GM12878 (cell line): ENCODE measurements around the gene KCNS1. TPM values are rescaled to one million over a fixed set of nuclear protein-coding genes. Genes with fewer than 3 reads are reported as not detected.
A peak's percentile ranks its signal among the peaks of the same experiment; 100 is the strongest.

Experiments
- CEBPB ChIP-seq, 2 experiments: fragments of 150-350 bp in 1 of 2; IDR thresholded peaks; 2 replicates each; pipeline ENCODE4 v1.6.1; 2012 to 2014; ENCODE audit warnings: low read depth in 2 of 2, low read length in 2 of 2, borderline replicate concordance in 1 of 2, inconsistent platforms in 1 of 2
- CHD1 ChIP-seq: IDR thresholded peaks from 2 replicates; pipeline ENCODE4 v1.6.1; 2012; ENCODE audit warnings: low read depth, low read length, improper control_type of control experiment
- FOXM1 ChIP-seq: IDR thresholded peaks from 2 replicates; pipeline ENCODE4 v1.6.1; 2012; ENCODE audit warnings: low read depth, mild to moderate bottlenecking, inconsistent platforms, low read length, moderate library complexity
- HCFC1 ChIP-seq: fragments of 150-350 bp; IDR thresholded peaks from 2 replicates; pipeline ENCODE4 v1.6.1; 2014; ENCODE audit warnings: low read length
- IKZF2 ChIP-seq, 2 experiments: fragments of 450-650 bp; IDR thresholded peaks; 2 replicates each; pipeline ENCODE4 v1.6.1; 2017; ENCODE audit warnings: mild to moderate bottlenecking in 2 of 2, moderate library complexity in 2 of 2
- NFIC ChIP-seq: IDR thresholded peaks from 2 replicates; pipeline ENCODE4 v1.6.1; 2012; ENCODE audit warnings: low read depth, mild to moderate bottlenecking, inconsistent platforms, low read length, moderate library complexity
- NFYA ChIP-seq: IDR thresholded peaks from 2 replicates; pipeline ENCODE4 v1.6.1; 2011; ENCODE audit warnings: low read depth, mild to moderate bottlenecking, low read length, improper control_type of control experiment, borderline replicate concordance
- NRF1 ChIP-seq: conservative IDR thresholded peaks from 2 replicates; pipeline ENCODE4 v1.6.1; 2011; ENCODE audit warnings: mild to moderate bottlenecking, low read depth, low read length, improper control_type of control experiment
- PAX5 ChIP-seq: IDR thresholded peaks from 2 replicates; pipeline ENCODE4 v1.6.1; 2011; ENCODE audit warnings: low read depth, low read length, borderline replicate concordance
- RFX5 ChIP-seq: IDR thresholded peaks from 2 replicates; pipeline ENCODE4 v1.6.1; 2011; ENCODE audit warnings: low read depth, low read length, improper control_type of control experiment
- TCF12 ChIP-seq: IDR thresholded peaks from 2 replicates; pipeline ENCODE4 v1.6.1; 2011; ENCODE audit warnings: low read depth, mild to moderate bottlenecking, low read length
- ZNF384 ChIP-seq: IDR thresholded peaks from 2 replicates; pipeline ENCODE4 v1.6.1; 2012; ENCODE audit warnings: low read depth, mild to moderate bottlenecking, low read length, improper control_type of control experiment, borderline replicate concordance
- polyA plus RNA-seq, 11 experiments: library from polyadenylated mRNA; depleted of rRNA in 4 of 11; unstranded in 6 of 11; stranded (reverse) in 5 of 11; fragments of >200 nt; fragmentation: Nextera tagmentation in 4 of 11; fragmentation: Illumina TruSeq in 1 of 11; extraction: Ambion mirVana in 4 of 11; extraction: Trizol in 1 of 11; gene quantifications; 1 replicate in 1 of 11; 2 replicates in 10 of 11; pipeline versions ENCODE4 v1.2.1 to v1.2.3, GENCODE V29; 2011 to 2016; ENCODE audit warnings: inconsistent platforms in 2 of 11, missing spikeins in 2 of 11, low read depth in 1 of 11
- total RNA-seq, 4 experiments: library from RNA; depleted of rRNA in 3 of 4; stranded (reverse); fragments of >200 nt in 3 of 4; fragmentation: Illumina TruSeq in 1 of 4; extraction: Trizol in 1 of 4; gene quantifications; 2 replicates each; pipeline versions ENCODE4 v1.2.1 to v1.2.3, GENCODE V29; 2013 to 2021
- TF ChIP-seq, protein P1 (sequence below): IDR thresholded peaks from 2 replicates; pipeline ENCODE4 v1.6.1; 2012; ENCODE audit warnings: improper control_type of control experiment, low read depth, low read length; ENCODE audit not compliant: insufficient replicate concordance
- TF ChIP-seq, protein P2 (sequence below): IDR thresholded peaks from 2 replicates; pipeline ENCODE4 v1.6.1; 2012; ENCODE audit warnings: low read length, inconsistent platforms
- TF ChIP-seq, protein P3 (sequence below): fragments of 450-650 bp; IDR thresholded peaks from 2 replicates; pipeline ENCODE4 v1.6.1; 2016; ENCODE audit warnings: mild to moderate bottlenecking
- TF ChIP-seq, protein P4 (sequence below): fragments of 450-650 bp; IDR thresholded peaks from 2 replicates; pipeline ENCODE4 v1.6.1; 2016; ENCODE audit warnings: mild to moderate bottlenecking
- TF ChIP-seq, protein P5 (sequence below), 3 experiments: IDR thresholded peaks in 2 of 3; conservative IDR thresholded peaks in 1 of 3; 2 replicates each; pipeline ENCODE4 v1.5.1; 2011; ENCODE audit warnings: low read depth in 3 of 3, low read length in 3 of 3, mild to moderate bottlenecking in 3 of 3, control low read depth in 2 of 3, moderate library complexity in 2 of 3, inconsistent platforms in 1 of 3, mixed read lengths in 1 of 3; ENCODE audit not compliant: control insufficient read depth in 2 of 3, insufficient read depth in 1 of 3; ENCODE audit errors: extremely low read depth in 1 of 3

KCNS1 gene
- total and polyA plus RNA-seq, 10 of the 15 experiments (the other 5 are each of a cell fraction or from before 2014, with no cell fraction given): not detected

DNA sequence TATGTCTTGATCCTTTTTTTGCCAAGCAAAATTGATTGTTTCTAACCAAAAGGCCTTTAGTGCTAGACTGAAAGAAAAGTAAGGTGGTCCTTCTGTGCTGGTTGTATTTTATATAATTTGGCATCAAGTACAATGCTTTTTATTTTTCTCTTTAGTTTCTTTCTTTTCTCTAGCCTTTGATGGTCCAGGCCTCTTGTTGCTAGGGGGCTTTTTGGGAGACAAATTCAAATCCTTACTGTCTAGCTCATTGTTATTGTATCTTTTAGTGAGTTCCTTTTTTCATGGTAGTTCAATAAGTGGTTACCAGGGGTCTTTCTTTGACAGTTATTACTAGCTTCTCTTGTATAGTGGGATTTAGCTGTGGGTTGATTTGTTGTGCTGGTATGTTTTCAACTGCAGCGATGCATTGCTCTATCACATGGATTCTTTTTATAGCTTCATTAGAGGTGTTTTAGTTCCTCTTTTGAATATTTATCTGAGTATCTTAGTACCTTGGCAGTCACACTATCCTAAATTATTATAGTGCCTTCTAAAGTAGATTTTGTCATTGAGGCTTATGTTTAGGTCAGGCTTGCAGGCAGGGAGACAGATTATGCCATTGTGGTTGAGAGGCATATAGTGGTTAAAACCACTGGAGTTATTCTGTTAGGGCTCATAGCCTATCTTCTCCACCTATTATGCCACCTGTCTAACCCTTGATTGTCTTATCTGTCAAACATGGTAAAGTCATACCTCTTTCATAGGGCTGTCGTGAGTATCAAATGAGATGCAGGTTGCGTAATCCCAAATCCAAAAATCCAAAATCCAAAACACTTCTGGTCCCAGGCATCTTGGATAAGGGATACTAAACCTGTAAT is 49.5 kb downstream of the KCNS1 start (continued):
- TF ChIP-seq, protein P1, sequence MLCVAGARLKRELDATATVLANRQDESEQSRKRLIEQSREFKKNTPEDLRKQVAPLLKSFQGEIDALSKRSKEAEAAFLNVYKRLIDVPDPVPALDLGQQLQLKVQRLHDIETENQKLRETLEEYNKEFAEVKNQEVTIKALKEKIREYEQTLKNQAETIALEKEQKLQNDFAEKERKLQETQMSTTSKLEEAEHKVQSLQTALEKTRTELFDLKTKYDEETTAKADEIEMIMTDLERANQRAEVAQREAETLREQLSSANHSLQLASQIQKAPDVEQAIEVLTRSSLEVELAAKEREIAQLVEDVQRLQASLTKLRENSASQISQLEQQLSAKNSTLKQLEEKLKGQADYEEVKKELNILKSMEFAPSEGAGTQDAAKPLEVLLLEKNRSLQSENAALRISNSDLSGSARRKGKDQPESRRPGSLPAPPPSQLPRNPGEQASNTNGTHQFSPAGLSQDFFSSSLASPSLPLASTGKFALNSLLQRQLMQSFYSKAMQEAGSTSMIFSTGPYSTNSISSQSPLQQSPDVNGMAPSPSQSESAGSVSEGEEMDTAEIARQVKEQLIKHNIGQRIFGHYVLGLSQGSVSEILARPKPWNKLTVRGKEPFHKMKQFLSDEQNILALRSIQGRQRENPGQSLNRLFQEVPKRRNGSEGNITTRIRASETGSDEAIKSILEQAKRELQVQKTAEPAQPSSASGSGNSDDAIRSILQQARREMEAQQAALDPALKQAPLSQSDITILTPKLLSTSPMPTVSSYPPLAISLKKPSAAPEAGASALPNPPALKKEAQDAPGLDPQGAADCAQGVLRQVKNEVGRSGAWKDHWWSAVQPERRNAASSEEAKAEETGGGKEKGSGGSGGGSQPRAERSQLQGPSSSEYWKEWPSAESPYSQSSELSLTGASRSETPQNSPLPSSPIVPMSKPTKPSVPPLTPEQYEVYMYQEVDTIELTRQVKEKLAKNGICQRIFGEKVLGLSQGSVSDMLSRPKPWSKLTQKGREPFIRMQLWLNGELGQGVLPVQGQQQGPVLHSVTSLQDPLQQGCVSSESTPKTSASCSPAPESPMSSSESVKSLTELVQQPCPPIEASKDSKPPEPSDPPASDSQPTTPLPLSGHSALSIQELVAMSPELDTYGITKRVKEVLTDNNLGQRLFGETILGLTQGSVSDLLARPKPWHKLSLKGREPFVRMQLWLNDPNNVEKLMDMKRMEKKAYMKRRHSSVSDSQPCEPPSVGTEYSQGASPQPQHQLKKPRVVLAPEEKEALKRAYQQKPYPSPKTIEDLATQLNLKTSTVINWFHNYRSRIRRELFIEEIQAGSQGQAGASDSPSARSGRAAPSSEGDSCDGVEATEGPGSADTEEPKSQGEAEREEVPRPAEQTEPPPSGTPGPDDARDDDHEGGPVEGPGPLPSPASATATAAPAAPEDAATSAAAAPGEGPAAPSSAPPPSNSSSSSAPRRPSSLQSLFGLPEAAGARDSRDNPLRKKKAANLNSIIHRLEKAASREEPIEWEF: peak; percentile 78
- TF ChIP-seq NFIC (peak; percentile 51; the same call in 1 of the 2 replicates), FOXM1 (no peak), CEBPB (IDR thresholded peaks at IDR 0.05; ENCODE audit: borderline replicate concordance in 1 of 2, low read depth in 2 of 2, low read length in 2 of 2) (0 out of 4 replicates have a peak, but pooled peaks of 1 of the 2 experiments have one; percentile 23), NRF1 (no peak), NFYA (no peak), ZNF384 (no peak), CHD1 (no peak), PAX5 (no peak), RFX5 (peak; percentile 61; the same call in 1 of the 2 replicates), IKZF2 (IDR thresholded peaks at IDR 0.05) (peak in 1 of 2 experiments; percentile 80), HCFC1 (no peak), TCF12 (no peak)
- TF ChIP-seq, protein P2, sequence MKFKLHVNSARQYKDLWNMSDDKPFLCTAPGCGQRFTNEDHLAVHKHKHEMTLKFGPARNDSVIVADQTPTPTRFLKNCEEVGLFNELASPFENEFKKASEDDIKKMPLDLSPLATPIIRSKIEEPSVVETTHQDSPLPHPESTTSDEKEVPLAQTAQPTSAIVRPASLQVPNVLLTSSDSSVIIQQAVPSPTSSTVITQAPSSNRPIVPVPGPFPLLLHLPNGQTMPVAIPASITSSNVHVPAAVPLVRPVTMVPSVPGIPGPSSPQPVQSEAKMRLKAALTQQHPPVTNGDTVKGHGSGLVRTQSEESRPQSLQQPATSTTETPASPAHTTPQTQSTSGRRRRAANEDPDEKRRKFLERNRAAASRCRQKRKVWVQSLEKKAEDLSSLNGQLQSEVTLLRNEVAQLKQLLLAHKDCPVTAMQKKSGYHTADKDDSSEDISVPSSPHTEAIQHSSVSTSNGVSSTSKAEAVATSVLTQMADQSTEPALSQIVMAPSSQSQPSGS: no peak
- TF ChIP-seq, protein P3, sequence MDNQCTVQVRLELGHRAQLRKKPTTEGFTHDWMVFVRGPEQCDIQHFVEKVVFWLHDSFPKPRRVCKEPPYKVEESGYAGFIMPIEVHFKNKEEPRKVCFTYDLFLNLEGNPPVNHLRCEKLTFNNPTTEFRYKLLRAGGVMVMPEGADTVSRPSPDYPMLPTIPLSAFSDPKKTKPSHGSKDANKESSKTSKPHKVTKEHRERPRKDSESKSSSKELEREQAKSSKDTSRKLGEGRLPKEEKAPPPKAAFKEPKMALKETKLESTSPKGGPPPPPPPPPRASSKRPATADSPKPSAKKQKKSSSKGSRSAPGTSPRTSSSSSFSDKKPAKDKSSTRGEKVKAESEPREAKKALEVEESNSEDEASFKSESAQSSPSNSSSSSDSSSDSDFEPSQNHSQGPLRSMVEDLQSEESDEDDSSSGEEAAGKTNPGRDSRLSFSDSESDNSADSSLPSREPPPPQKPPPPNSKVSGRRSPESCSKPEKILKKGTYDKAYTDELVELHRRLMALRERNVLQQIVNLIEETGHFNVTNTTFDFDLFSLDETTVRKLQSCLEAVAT: peak; percentile 61; the same call in 1 of the 2 replicates
- TF ChIP-seq, protein P4, sequence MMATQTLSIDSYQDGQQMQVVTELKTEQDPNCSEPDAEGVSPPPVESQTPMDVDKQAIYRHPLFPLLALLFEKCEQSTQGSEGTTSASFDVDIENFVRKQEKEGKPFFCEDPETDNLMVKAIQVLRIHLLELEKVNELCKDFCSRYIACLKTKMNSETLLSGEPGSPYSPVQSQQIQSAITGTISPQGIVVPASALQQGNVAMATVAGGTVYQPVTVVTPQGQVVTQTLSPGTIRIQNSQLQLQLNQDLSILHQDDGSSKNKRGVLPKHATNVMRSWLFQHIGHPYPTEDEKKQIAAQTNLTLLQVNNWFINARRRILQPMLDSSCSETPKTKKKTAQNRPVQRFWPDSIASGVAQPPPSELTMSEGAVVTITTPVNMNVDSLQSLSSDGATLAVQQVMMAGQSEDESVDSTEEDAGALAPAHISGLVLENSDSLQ: peak; percentile 37; the same call in 1 of the 2 replicates
- TF ChIP-seq, protein P5, sequence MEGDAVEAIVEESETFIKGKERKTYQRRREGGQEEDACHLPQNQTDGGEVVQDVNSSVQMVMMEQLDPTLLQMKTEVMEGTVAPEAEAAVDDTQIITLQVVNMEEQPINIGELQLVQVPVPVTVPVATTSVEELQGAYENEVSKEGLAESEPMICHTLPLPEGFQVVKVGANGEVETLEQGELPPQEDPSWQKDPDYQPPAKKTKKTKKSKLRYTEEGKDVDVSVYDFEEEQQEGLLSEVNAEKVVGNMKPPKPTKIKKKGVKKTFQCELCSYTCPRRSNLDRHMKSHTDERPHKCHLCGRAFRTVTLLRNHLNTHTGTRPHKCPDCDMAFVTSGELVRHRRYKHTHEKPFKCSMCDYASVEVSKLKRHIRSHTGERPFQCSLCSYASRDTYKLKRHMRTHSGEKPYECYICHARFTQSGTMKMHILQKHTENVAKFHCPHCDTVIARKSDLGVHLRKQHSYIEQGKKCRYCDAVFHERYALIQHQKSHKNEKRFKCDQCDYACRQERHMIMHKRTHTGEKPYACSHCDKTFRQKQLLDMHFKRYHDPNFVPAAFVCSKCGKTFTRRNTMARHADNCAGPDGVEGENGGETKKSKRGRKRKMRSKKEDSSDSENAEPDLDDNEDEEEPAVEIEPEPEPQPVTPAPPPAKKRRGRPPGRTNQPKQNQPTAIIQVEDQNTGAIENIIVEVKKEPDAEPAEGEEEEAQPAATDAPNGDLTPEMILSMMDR (IDR thresholded peaks at IDR 0.05 in 2 of 3, conservative IDR thresholded peaks at IDR 0.05 in 1 of 3; ENCODE audit: control insufficient read depth in 2 of 3, extremely low read depth in 1 of 3, insufficient read depth in 1 of 3, low read depth in 3 of 3, low read length in 3 of 3): no peak
